Measurements from ENCODE around the gene SLC12A5. TPM values are rescaled to one million over a fixed set of nuclear protein-coding genes. Genes with fewer than 3 reads are reported as not detected.
"Not testable (repeated sequence)": the region's sequence is repeated elsewhere in the genome, so short reads cannot be mapped to it uniquely, and the experiment has no call there.

The SLC12A5 gene
- total RNA-seq, 1 donor from 2014 or later, result not detected

- H3K9ac ChIP-seq (ENCODE audit: low read depth in 1 of 3, low read length in 3 of 3); H3K9me3 ChIP-seq (ENCODE audit: control insufficient read depth in 3 of 3, low read length in 3 of 3); H3K27ac ChIP-seq (ENCODE audit: low read depth, low read length); H3K4me3 ChIP-seq (ENCODE audit: low read length in 3 of 3); H3K36me3 ChIP-seq (ENCODE audit: control insufficient read depth in 3 of 3, insufficient read depth in 3 of 3, low read length in 3 of 3); H3K4me1 ChIP-seq (ENCODE audit: control insufficient read depth in 3 of 3, insufficient read depth in 3 of 3, low read length in 3 of 3): not testable (repeated sequence)
- peaks cover 20 to 53% (median 27%) of the 10 kb centered on the region in 3 donors for H3K27me3 ChIP-seq (ENCODE audit: control insufficient read depth in 3 of 3, insufficient read depth in 3 of 3, low read length in 3 of 3)
Measured at GRCh38 chr20:45995495-45996097, 33.4 kb upstream of the SLC12A5 start.

DNA sequence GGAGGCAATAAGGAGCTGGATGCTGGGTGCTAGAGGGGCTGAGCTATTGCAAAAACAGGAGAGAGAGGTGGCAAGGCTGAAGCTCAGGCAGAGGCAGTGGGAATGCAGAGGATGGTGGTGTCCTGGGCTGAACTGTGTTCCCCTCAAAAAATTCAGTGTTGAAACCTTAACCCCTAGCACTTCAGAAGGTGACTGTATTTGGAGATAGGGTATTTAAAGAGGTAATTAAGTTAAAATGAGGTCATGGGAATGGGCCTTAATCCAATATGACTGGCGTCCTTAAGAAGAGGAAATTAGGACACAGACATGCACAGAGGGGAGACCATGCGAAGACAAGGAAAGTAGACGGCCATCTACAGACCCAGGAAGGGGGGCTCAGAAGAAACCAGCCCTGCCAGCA, 31.8 kb upstream of the SLC12A5 start:
- H3K4me1 ChIP-seq (ENCODE audit: control insufficient read depth in 3 of 3, insufficient read depth in 3 of 3, low read length in 3 of 3), result peaks cover 0 to 3% (median 3%) of the 10 kb centered on the region in 3 donors
- H3K9me3 ChIP-seq (ENCODE audit: control insufficient read depth in 3 of 3, low read length in 3 of 3), result no peaks in the 10 kb centered on the region

DNA sequence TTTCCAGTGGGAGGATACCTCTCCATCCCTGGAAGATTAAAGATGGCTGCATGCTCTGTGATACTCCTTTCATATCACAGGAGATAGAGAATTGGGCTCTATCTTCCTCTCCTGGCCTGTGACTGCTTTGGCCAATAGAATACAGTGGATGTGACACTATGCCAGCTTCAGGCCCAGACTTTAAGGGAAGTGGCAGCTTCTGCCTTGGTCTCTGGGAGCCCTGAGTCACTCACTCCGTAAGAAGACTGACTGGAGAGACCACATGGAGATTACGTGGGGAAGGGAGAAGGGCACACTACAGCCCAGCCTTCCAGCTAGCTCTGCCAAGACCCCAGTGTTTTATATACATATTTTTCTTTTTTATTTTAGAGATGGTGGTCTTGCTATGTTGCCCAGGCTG, 30.7 kb upstream of the SLC12A5 start:
- Histone ChIP-seq H3K9ac (ENCODE audit: low read depth in 1 of 3, low read length in 3 of 3) (no peak overlapping the region), H3K27ac (ENCODE audit: low read depth, low read length) (no peak overlapping the region), H3K9me3 (ENCODE audit: control insufficient read depth in 3 of 3, low read length in 3 of 3) (no peaks in the 10 kb centered on the region), H3K27me3 (ENCODE audit: control insufficient read depth in 3 of 3, insufficient read depth in 3 of 3, low read length in 3 of 3) (peaks cover 26 to 43% (median 27%) of the 10 kb centered on the region in 3 donors), H3K4me3 (ENCODE audit: low read length in 3 of 3) (no peak overlapping the region), H3K4me1 (ENCODE audit: control insufficient read depth in 3 of 3, insufficient read depth in 3 of 3, low read length in 3 of 3) (peaks cover 0 to 3% (median 3%) of the 10 kb centered on the region in 3 donors), H3K36me3 (ENCODE audit: control insufficient read depth in 3 of 3, insufficient read depth in 3 of 3, low read length in 3 of 3) (no peaks in the 10 kb centered on the region)

More for the DNA sequence above, 31.8 kb upstream of the SLC12A5 start:
- Histone ChIP-seq H3K27me3 (ENCODE audit: control insufficient read depth in 3 of 3, insufficient read depth in 3 of 3, low read length in 3 of 3) (peaks cover 22 to 46% (median 27%) of the 10 kb centered on the region in 3 donors), H3K9ac (ENCODE audit: low read depth in 1 of 3, low read length in 3 of 3) (no peak overlapping the region), H3K36me3 (ENCODE audit: control insufficient read depth in 3 of 3, insufficient read depth in 3 of 3, low read length in 3 of 3) (no peaks in the 10 kb centered on the region), H3K27ac (ENCODE audit: low read depth, low read length) (no peak overlapping the region), H3K4me3 (ENCODE audit: low read length in 3 of 3) (no peak overlapping the region)

DNA sequence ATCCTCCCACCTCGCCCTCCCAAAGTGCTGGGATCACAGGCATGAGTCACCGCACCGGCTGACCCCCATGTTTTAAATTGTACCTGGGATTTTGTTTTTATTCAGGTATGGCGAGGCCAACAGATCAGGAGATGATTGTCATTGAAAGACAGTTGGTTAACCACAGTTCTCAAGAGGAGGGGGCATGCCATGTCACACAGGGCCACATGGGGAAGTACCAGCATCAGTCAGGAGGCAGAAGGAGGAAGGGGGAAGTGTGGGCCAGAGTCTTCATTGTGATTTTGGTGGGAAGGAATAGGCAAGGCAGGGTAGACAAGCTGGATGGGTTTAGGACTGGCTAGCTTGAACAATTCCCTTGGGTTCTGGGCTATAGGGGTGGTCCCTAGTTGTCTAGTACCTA, 30.3 kb upstream of the SLC12A5 start:
- Histone ChIP-seq H3K27ac (ENCODE audit: low read depth, low read length) (no peak overlapping the region), H3K4me1 (ENCODE audit: control insufficient read depth in 3 of 3, insufficient read depth in 3 of 3, low read length in 3 of 3) (peaks cover 0 to 3% (median 0%) of the 10 kb centered on the region in 3 donors), H3K9ac (ENCODE audit: low read depth in 1 of 3, low read length in 3 of 3) (no peak overlapping the region), H3K4me3 (ENCODE audit: low read length in 3 of 3) (no peak overlapping the region), H3K36me3 (ENCODE audit: control insufficient read depth in 3 of 3, insufficient read depth in 3 of 3, low read length in 3 of 3) (no peaks in the 10 kb centered on the region), H3K27me3 (ENCODE audit: control insufficient read depth in 3 of 3, insufficient read depth in 3 of 3, low read length in 3 of 3) (peaks cover 22 to 42% (median 27%) of the 10 kb centered on the region in 3 donors), H3K9me3 (ENCODE audit: control insufficient read depth in 3 of 3, low read length in 3 of 3) (no peaks in the 10 kb centered on the region)

- Histone ChIP-seq H3K27ac (ENCODE audit: low read depth, low read length) (no peak overlapping the region), H3K9ac (ENCODE audit: low read depth in 1 of 3, low read length in 3 of 3) (no peak overlapping the region), H3K4me3 (ENCODE audit: low read length in 3 of 3) (no peak overlapping the region), H3K36me3 (ENCODE audit: control insufficient read depth in 3 of 3, insufficient read depth in 3 of 3, low read length in 3 of 3) (no peaks in the 10 kb centered on the region), H3K4me1 (ENCODE audit: control insufficient read depth in 3 of 3, insufficient read depth in 3 of 3, low read length in 3 of 3) (peaks cover 0 to 6% (median 0%) of the 10 kb centered on the region in 3 donors), H3K9me3 (ENCODE audit: control insufficient read depth in 3 of 3, low read length in 3 of 3) (no peaks in the 10 kb centered on the region), H3K27me3 (ENCODE audit: control insufficient read depth in 3 of 3, insufficient read depth in 3 of 3, low read length in 3 of 3) (peaks cover 23 to 48% (median 26%) of the 10 kb centered on the region in 3 donors)
Measured at GRCh38 chr20:45999557-46000261, 29.3 kb upstream of the SLC12A5 start.

- peaks cover 20 to 55% (median 26%) of the 10 kb centered on the region in 3 donors for H3K27me3 ChIP-seq (ENCODE audit: control insufficient read depth in 3 of 3, insufficient read depth in 3 of 3, low read length in 3 of 3)
- no peak overlapping the region for H3K27ac ChIP-seq (ENCODE audit: low read depth, low read length)
- H3K9ac ChIP-seq (ENCODE audit: low read depth in 1 of 3, low read length in 3 of 3), result no peak overlapping the region
- no peaks in the 10 kb centered on the region for H3K9me3 ChIP-seq (ENCODE audit: control insufficient read depth in 3 of 3, low read length in 3 of 3)
- H3K4me1 ChIP-seq (ENCODE audit: control insufficient read depth in 3 of 3, insufficient read depth in 3 of 3, low read length in 3 of 3), result peaks cover 0 to 6% (median 0%) of the 10 kb centered on the region in 3 donors
- no peaks in the 10 kb centered on the region for H3K36me3 ChIP-seq (ENCODE audit: control insufficient read depth in 3 of 3, insufficient read depth in 3 of 3, low read length in 3 of 3)
- H3K4me3 ChIP-seq (ENCODE audit: low read length in 3 of 3), result no peak overlapping the region
Measured at GRCh38 chr20:46000262-46000996, 28.6 kb upstream of the SLC12A5 start.

DNA sequence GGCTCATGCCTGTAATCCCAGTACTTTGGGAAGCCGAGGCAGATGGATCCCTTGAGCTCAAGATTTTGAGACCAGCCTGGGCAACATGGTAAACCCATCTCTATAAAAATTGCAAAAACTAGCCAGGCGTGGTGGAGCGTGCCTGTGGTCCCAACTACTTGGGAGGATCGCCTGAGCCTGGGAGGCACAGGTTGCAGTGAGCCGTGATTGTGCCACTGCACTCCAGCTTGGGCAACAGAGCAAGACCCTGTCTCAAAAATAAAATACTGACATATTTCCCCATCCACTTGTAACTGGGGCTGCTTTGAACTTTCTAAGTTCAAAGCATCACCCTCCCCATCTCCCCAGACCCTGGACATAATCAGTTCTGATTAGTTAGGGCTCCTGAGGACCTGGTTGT, 27.5 kb upstream of the SLC12A5 start:
- Histone ChIP-seq H3K4me1 (ENCODE audit: control insufficient read depth in 3 of 3, insufficient read depth in 3 of 3, low read length in 3 of 3) (peaks cover 0 to 6% (median 0%) of the 10 kb centered on the region in 3 donors), H3K27ac (ENCODE audit: low read depth, low read length) (no peak overlapping the region), H3K9me3 (ENCODE audit: control insufficient read depth in 3 of 3, low read length in 3 of 3) (no peaks in the 10 kb centered on the region), H3K36me3 (ENCODE audit: control insufficient read depth in 3 of 3, insufficient read depth in 3 of 3, low read length in 3 of 3) (no peaks in the 10 kb centered on the region), H3K27me3 (ENCODE audit: control insufficient read depth in 3 of 3, insufficient read depth in 3 of 3, low read length in 3 of 3) (peaks cover 24 to 65% (median 26%) of the 10 kb centered on the region in 3 donors), H3K4me3 (ENCODE audit: low read length in 3 of 3) (no peak overlapping the region), H3K9ac (ENCODE audit: low read depth in 1 of 3, low read length in 3 of 3) (no peak overlapping the region)

GRCh38 chr20:46002008-46002407, 27.0 kb upstream of the SLC12A5 start:
- Histone ChIP-seq H3K27ac (ENCODE audit: low read depth, low read length) (no peak overlapping the region), H3K9ac (ENCODE audit: low read depth in 1 of 3, low read length in 3 of 3) (no peak overlapping the region), H3K36me3 (ENCODE audit: control insufficient read depth in 3 of 3, insufficient read depth in 3 of 3, low read length in 3 of 3) (no peaks in the 10 kb centered on the region), H3K27me3 (ENCODE audit: control insufficient read depth in 3 of 3, insufficient read depth in 3 of 3, low read length in 3 of 3) (peaks cover 24 to 68% (median 31%) of the 10 kb centered on the region in 3 donors), H3K9me3 (ENCODE audit: control insufficient read depth in 3 of 3, low read length in 3 of 3) (no peaks in the 10 kb centered on the region), H3K4me3 (ENCODE audit: low read length in 3 of 3) (no peak overlapping the region), H3K4me1 (ENCODE audit: control insufficient read depth in 3 of 3, insufficient read depth in 3 of 3, low read length in 3 of 3) (peaks cover 0 to 6% (median 0%) of the 10 kb centered on the region in 3 donors)

DNA sequence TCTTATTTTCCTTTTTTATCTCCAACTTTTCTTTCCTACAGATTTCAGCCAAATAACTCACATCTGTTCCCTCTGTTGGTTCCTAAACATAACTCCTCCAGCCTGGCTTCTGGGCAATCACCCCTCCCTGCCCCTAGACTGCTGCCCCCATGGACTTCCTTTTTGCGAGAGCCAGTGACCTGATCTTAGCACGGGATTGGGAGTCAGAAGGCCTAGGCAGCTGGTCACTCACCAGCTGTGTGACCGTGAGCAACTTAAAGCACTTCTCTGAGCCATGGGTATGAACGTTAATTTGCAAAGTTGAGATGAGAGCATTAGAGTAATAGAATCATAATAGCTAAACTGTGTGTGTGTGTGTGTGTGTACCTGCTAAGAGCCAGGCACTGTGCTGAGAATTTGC, 24.8 kb upstream of the SLC12A5 start:
- no peak overlapping the region for H3K4me3 ChIP-seq (ENCODE audit: low read length in 3 of 3)
- H3K36me3 ChIP-seq (ENCODE audit: control insufficient read depth in 3 of 3, insufficient read depth in 3 of 3, low read length in 3 of 3), result no peaks in the 10 kb centered on the region
- no peak overlapping the region for H3K27ac ChIP-seq (ENCODE audit: low read depth, low read length)
- H3K9ac ChIP-seq (ENCODE audit: low read depth in 1 of 3, low read length in 3 of 3), result no peak overlapping the region
- H3K27me3 ChIP-seq (ENCODE audit: control insufficient read depth in 3 of 3, insufficient read depth in 3 of 3, low read length in 3 of 3), result peaks cover 34 to 67% (median 40%) of the 10 kb centered on the region in 3 donors
- H3K4me1 ChIP-seq (ENCODE audit: control insufficient read depth in 3 of 3, insufficient read depth in 3 of 3, low read length in 3 of 3), result peaks cover 0 to 6% (median 4%) of the 10 kb centered on the region in 3 donors
- no peaks in the 10 kb centered on the region for H3K9me3 ChIP-seq (ENCODE audit: control insufficient read depth in 3 of 3, low read length in 3 of 3)

Data from skeletal muscle tissue (tissue), 4 donors.